Stimulated activated CD4-positive, alpha-beta T cell treated with anti-CD3 and anti-CD28 coated beads, TNF-alpha, amount 100 ng/mL, for 4 hours (primary cell): ENCODE measurements around the gene LUC7L.
"Not testable (repeated sequence)": the region's sequence is repeated elsewhere in the genome, so short reads cannot be mapped to it uniquely, and the experiment has no call there.

ENCODE experiments used
- DNase-seq, 3 experiments: peaks; one replicate each; pipeline ENCODE4 v3.0.0-alpha.2; 2020; ENCODE audit warnings: low read depth in 3 of 3

The LUC7L gene

GRCh38 chr16:228852-229730 lies at the start of gene LUC7L:
Gene LUC7L, minus strand, starts transcription at chr16:229449. Its CDS starts 110 bp downstream, at chr16:229339.
- peak; percentile 74 to 81 (median 79) for DNase-seq

GRCh38 chr16:278863-279366 lies 49.7 kb upstream of the LUC7L start:
- DNase-seq: no peak

DNA sequence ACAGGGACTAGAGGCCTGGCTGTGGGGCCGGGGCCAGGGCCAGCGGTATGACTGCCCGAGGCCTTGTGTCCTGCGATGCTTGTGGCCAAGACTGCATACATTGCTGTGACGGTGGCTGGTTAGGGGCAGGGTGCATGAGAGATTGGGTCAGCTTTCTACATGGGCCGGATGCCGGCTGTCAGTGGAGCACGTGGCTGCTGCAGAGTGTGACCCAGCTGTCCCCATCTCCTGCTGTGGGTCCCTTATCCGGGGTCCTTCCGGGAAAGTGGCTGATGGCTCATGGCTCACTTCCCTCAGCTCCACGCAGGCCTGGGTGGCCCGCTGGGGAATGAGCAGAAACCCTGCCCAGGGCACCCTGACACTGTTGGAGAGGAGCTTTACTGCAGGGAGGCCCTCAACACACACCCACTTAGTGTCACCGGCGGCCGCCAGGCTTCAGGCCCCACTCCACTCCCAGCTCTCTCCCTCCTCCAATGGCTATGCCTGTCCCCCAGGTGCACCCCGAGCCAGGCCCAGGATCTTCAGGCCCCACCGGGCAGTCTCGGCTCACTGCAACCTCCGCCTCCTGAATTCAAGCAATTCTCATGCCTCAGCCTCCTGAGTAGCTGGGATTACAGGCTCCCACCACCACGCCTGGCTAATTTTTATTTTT lies 47.3 kb upstream of the LUC7L start:
- no peak for DNase-seq

- DNase-seq: no peak
These were observed 46.6 kb upstream of the LUC7L start, which contains the start of gene RGS11 for GRCh38 chr16:275786-276232. Gene RGS11, minus strand, starts transcription at chr16:275944. Its CDS starts 33 bp downstream, at chr16:275911.

GRCh38 chr16:275041-275641 lies 45.9 kb upstream of the LUC7L start:
- DNase-seq: no peak

- DNase-seq: no peak
These were observed 44.5 kb upstream of the LUC7L start for GRCh38 chr16:273547-274421.

DNA sequence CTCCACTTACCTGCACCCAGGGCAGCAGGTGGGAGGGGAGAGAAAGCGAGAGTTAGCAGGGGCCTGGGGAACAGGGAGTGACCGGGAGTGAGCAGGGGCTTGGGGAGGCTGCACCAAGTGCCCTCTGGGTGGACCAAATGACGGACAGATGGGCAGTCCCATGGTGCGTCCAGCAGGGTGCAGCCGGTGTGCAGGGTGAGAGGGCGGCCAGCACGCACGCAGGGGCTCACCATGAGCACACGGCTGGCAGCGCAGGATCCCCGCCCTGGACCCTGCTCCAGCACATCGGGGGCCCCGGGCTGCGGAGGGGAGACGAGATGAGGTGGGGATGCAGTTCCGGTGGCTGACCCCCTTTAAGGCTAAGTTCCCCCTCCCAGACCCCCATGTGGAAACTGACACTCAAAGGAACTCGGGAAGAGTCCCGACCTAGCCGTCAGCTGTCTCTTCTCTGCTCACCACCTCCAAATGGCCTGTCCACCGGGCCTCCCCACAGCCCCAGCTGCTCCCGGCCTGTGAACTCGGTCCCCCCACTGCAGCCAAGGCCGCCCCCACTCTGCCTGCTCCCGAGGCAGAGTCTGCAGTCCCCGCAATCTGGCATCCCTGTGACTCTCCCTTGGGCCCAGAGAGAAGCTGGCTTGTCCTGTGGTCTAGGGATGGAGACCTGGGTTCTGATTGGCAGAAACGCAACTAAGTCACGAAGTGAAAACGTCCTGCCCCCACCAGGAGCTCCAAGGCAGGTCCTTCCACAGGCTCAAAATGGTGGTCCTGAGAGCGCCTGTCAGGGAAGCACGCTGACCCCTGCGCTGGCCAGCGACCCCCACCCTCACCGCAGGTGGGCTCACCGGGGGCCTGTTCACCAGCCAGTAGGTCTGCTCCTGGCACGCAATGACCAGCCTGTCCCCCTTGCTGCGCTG lies 43.6 kb upstream of the LUC7L start:
- no peak for DNase-seq

DNA sequence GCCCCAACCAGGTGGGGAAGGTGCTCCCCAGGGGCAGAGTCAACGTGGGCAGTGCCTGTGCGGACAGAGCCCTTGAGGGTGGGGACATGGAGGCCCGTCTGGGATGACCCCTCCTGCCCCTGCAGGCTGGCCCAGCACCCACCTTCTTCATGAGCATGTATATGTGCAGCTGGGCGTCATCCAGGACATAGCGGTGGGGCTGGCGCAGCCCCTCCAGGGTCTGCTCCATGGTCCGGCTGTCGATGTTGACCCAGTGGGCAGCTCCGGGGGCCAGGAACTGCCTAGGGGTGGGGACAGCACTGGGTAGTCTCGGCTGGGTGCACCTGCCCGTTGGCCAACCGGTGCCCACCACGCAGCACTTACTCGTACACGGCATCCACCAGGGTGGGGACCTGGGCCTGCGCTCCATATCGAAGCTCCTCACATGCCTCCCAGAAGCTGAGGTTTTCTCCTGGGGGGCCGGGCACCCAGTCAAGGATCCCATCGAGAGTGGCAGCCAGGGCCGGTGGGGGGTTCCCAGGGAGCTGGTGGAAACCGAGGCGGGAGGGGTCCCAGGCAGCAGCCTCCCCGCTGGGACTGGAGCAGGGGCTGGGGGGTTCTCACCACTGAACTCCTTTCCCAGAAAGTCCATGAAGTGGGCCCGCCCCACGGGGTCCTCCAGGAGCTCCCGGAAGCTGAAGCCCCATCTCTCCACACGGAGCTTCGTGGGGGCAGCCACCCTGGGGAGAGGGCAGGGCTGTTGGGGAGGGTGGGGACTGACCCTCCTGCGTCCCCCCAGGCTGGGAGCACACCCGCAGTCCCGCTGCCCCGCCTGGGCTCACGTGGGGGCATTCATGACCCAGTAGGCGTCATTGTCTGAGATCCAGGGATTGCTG lies 41.4 kb upstream of the LUC7L start:
- DNase-seq: no peak

DNA sequence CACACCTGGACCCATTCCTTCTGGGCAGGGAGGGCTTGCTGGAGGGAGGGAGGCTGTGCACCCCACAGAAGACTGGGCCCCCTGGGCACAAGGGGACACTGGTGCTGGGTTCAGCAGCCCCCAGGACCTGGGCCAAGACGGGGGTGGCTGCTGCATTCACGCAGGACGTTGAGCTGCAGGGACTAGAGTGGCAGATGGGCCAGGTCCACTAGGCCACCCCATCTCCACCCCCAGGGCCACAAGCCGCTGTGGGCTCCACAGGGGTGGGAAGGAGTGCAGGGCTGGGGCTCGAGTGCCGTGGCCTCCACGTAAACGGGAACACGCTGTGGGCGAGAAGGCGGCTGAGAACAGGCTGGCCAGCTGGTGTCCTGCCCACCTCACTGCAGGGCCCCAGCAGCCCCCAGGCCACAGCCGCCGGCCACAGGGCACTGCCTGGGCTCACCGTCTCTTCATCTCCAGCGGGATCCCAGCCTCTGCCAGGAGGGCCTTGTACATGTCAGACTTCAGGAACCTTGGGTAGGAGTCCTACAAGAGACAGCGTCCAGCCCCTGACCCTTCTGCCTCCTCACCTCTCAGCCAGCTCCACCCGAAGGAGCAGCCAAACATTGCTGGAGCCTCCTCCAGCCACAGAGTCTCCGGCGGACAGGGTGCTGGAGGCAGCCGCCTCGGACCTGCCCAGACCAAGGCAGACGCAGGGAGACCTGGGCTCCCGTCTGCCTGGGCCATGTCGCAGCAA lies 40.0 kb upstream of the LUC7L start:
- no peak for DNase-seq

GRCh38 chr16:268141-269053 lies 39.1 kb upstream of the LUC7L start:
- no peak for DNase-seq

GRCh38 chr16:267562-267961 lies 38.3 kb upstream of the LUC7L start:
- DNase-seq: not testable (repeated sequence)

DNA sequence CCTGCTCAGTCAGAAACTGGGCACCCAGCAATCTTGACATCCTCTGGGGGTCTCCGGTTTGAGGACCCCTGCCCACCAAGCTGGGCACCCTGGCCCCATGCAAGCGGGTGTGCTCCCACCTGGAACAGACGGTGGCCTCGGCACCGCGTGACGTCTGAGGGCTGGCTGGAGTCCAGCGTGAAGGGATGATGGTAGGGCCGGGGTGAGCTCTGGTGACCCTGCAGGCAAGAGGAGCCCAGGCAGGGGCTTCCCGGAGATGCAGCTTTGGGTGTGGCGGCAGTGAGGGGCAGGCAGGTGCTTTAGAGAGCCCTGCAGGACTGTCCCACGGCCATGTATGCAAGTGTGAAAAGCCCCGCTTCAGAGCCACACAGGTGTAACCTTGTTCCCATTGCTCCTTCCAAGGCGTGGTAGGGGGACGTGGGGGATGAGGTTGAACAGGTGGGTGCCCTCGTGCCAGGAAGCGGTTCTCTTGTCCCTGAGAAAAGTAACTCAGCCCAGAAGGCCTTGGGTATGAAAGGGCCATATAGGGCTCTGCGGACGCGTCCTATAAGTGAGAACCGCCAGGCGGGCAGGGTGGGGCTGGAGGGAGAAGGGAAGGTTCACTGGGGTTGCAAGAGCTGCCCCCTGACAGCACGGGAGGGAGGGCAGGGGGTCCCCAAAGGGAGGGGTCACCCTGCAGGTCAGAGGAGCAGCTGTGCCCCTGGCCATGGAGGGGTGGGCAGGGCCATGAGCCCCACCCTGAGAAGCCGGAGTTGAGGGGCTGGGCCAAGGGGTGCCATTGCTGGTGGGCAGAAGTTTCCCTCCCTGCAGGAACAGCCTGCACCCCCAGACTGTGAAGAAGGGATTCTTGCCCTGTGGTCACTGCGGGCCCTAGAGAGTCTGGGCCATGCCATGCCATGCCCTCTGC lies 37.3 kb upstream of the LUC7L start:
- DNase-seq: no peak

- no peak for DNase-seq
These were observed 36.5 kb upstream of the LUC7L start for GRCh38 chr16:265711-266110.

DNA sequence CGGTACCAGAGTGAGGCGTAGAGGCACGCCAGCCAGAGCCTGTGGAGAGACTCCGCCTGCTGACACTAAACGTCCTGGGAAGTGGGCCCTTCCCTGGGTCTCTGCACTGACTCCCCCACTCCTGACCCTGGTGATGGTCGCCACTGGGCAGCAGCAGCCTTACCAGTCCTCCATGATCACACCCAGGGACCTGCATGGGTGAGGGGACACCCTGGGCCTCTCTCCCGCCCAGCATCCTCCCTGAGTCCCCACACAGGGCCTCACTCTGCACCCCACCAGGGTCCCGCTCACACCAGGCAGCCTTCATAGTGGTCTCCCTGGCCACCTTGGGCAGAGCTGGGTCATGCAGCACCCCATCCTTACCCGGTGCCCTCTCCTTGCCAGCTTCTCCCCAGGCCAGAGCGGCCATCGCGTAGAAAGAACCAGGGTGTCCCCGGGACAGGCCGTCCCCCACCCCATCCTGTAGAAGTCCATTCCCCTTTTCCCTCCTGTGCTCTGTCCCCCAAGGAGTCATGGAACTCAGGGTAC lies 35.8 kb upstream of the LUC7L start:
- DNase-seq: no peak

GRCh38 chr16:264440-264951 lies 35.2 kb upstream of the LUC7L start:
- no peak for DNase-seq

DNA sequence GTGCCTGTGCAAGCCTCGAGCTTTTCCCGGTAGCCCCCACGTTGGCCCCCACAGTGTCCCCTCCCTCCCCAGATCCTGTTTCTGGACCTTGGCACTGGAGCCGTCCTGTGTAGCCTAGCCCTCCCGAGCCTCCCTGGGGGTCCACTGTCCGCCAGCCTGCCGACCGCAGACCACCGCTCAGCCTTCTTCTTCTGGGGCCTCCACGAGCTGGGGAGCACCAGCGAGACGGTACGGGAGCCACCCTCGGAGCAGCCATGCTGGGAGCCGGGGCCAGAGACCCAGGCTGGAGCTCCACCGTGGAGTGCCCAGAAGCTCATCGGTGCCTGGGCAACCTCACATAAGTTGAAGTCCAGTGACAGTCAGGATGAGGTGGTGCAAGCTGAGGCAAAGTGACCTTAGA lies 34.7 kb upstream of the LUC7L start:
- DNase-seq: no peak
